ENCODE data around the gene ZNF254. TPM values are rescaled to one million over a fixed set of nuclear protein-coding genes. Genes with fewer than 3 reads are reported as not detected.

The ZNF254 gene
- total RNA-seq, 2 donors from 2014 or later: 12.9 to 31.0 TPM

- Histone ChIP-seq H3K36me3 (peaks cover 53% of the 10 kb centered on the region), H3K27ac (no peak overlapping the region), H3K4me3 (no peak overlapping the region), H3K4me1 (ENCODE audit: control insufficient read depth in 1 of 2, low read depth in 2 of 2) (no peaks in the 10 kb centered on the region), H3K9me3 (no peaks in the 10 kb centered on the region), H3K27me3 (replicated peaks; ENCODE audit: insufficient read depth) (no peaks in the 10 kb centered on the region)
- DNase-seq (ENCODE audit: low spot score) (no peak), ATAC-seq (ENCODE audit: insufficient number of reproducible peaks, low FRiP score, low read depth) (no peak)
- no peak for TF ChIP-seq CTCF (IDR thresholded peaks at IDR 0.05)
Measured at GRCh38 chr19:24051516-24051915, 35.5 kb upstream of the ZNF254 start.

DNA sequence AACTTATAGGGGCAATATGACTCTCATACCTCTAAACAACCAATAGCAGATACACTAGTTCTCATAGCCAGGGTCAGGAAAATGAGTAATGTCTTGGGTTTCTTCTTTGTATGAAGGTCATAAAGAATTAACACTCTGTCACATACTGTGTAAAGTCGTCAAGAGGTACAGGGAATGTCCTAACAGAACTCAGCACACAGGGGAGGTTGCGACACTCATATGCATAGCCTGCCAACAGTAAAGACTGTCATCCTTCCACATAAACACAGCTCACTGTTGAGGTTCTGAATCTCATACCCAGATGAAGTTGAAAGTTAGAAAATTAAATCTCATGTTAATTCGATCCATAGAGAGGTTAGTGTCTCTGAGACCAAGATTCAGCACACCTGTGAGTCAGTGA, 34.2 kb upstream of the ZNF254 start:
- TF ChIP-seq CTCF (IDR thresholded peaks at IDR 0.05): no peak
- H3K27me3 ChIP-seq (replicated peaks; ENCODE audit: insufficient read depth): no peaks in the 10 kb centered on the region
- H3K4me3 ChIP-seq: no peak overlapping the region
- H3K27ac ChIP-seq: no peak overlapping the region
- ATAC-seq (ENCODE audit: insufficient number of reproducible peaks, low FRiP score, low read depth) (no peak), DNase-seq (ENCODE audit: low spot score) (no peak)
- no peaks in the 10 kb centered on the region for H3K9me3 ChIP-seq
- H3K4me1 ChIP-seq (ENCODE audit: control insufficient read depth in 1 of 2, low read depth in 2 of 2): no peaks in the 10 kb centered on the region
- peaks cover 48% of the 10 kb centered on the region for H3K36me3 ChIP-seq

DNA sequence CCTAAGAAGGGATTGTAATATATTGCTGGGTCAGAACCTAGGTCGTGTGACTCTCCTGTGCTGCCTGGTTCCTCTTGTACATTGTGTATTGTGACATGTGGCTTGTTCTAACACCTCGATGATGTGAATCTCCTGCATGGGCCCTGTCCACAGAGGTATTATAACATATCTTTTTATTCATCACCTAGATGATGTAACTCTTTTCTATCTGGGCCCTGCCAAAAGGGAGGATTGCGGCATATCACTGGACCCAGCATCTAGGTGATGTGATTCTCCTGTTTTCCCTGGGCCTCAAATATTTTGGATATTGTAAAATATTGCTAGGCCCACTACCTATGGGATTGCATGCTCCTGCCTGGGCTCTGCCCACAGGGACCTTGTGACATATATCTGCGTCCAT, 33.4 kb upstream of the ZNF254 start:
- H3K4me3 ChIP-seq: no peak overlapping the region
- H3K9me3 ChIP-seq: no peaks in the 10 kb centered on the region
- DNase-seq (ENCODE audit: low spot score): no peak
- H3K36me3 ChIP-seq: peaks cover 41% of the 10 kb centered on the region
- TF ChIP-seq CTCF (IDR thresholded peaks at IDR 0.05): no peak
- H3K27ac ChIP-seq: no peak overlapping the region
- no peaks in the 10 kb centered on the region for H3K4me1 ChIP-seq (ENCODE audit: control insufficient read depth in 1 of 2, low read depth in 2 of 2)
- H3K27me3 ChIP-seq (replicated peaks; ENCODE audit: insufficient read depth): no peaks in the 10 kb centered on the region
- ATAC-seq (ENCODE audit: insufficient number of reproducible peaks, low FRiP score, low read depth): no peak

DNA sequence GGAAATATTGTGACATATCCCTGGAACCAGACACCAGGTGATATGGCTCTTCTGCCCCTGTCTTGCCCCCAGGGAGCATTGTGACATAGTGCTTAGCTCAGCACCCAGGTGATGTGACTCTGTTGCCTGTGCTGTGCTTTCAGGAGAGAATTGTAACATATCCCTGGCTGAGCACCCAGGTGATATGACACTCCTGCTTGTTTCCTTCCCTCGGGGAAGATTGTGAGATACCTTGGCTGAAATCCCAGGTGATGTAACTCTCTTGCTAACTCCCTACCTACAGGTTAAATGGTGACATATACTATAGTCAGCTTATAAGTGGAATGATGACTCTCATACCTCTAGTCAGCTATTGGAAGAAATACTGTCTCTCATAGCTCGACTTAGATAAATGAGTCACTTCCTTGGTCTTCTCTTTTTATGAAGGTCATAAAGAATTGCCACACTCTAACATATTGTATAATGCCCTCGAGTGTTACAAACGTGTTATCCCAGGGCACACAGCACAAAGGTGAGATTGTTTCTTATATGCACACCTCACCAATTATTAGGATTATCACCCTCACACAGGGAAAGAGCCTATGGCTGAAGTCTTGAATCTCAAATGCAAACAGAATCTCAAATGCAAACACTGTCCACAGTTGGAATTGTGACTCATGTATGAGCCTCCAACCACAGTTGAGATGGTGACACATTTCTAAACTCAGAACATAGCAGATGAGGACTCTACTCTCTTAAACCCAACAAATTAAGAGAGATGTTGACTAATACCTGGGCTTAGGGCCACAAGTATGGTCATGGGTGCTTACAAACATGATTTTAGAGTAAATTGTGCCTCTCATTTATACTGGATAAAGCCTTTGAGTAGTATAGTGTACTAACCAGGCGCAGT, 32.7 kb upstream of the ZNF254 start:
- Histone ChIP-seq H3K27me3 (replicated peaks; ENCODE audit: insufficient read depth) (no peaks in the 10 kb centered on the region), H3K36me3 (peaks cover 40% of the 10 kb centered on the region), H3K9me3 (no peaks in the 10 kb centered on the region), H3K4me1 (ENCODE audit: control insufficient read depth in 1 of 2, low read depth in 2 of 2) (no peaks in the 10 kb centered on the region), H3K27ac (no peak overlapping the region), H3K4me3 (no peak overlapping the region)
- ATAC-seq (ENCODE audit: insufficient number of reproducible peaks, low FRiP score, low read depth) (no peak), DNase-seq (ENCODE audit: low spot score) (no peak)
- TF ChIP-seq CTCF (IDR thresholded peaks at IDR 0.05): no peak

DNA sequence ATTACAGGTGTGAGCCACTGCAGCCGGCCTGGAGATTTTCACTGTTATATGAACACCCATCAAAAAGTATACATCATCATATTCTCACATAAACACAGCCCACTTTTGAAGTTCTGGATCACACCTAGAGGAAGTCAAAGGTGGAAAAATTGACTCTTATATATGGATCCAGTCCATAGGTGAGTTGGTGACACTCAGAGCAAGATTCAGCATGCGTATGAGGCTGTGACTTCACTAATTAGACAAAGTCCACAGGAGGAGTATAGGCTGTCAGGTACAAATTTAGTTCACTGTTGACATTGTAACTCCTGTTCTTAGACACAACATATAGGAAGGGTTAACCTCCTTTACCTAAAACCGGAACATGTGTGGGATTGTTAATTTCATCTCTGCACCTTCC, 31.4 kb upstream of the ZNF254 start:
- no peak overlapping the region for H3K4me3 ChIP-seq
- ATAC-seq (ENCODE audit: insufficient number of reproducible peaks, low FRiP score, low read depth) (no peak), DNase-seq (ENCODE audit: low spot score) (no peak)
- no peak for TF ChIP-seq CTCF (IDR thresholded peaks at IDR 0.05)
- H3K9me3 ChIP-seq: no peaks in the 10 kb centered on the region
- no peaks in the 10 kb centered on the region for H3K4me1 ChIP-seq (ENCODE audit: control insufficient read depth in 1 of 2, low read depth in 2 of 2)
- H3K27me3 ChIP-seq (replicated peaks; ENCODE audit: insufficient read depth): no peaks in the 10 kb centered on the region
- no peak overlapping the region for H3K27ac ChIP-seq
- peaks cover 34% of the 10 kb centered on the region for H3K36me3 ChIP-seq

Data from thoracic aorta (tissue), 2 donors.